GM19455 (cell line): ENCODE results near the gene LOXL4.

Experiments
- ATAC-seq: cut with Tn5 transposase; IDR thresholded peaks from one replicate; pipeline ENCODE4 v1.9.1; 2021; ENCODE audit not compliant: unreplicated experiment

LOXL4 gene

GRCh38 chr10:98265403-98266378 lies 2.3 kb downstream of the LOXL4 start:
- no peak for ATAC-seq

GRCh38 chr10:98264378-98265065 lies 3.5 kb downstream of the LOXL4 start:
- no peak for ATAC-seq

GRCh38 chr10:98263088-98263487 lies 4.9 kb downstream of the LOXL4 start:
- ATAC-seq, result no peak

GRCh38 chr10:98262571-98262970 lies 5.4 kb downstream of the LOXL4 start:
- no peak for ATAC-seq

GRCh38 chr10:98261436-98262277 lies 6.3 kb downstream of the LOXL4 start:
- no peak for ATAC-seq

- no peak for ATAC-seq
Observed at GRCh38 chr10:98260752-98261151, 7.2 kb downstream of the LOXL4 start.

GRCh38 chr10:98260350-98260749 lies 7.6 kb downstream of the LOXL4 start:
- ATAC-seq, result no peak

GRCh38 chr10:98259606-98260315 lies 8.2 kb downstream of the LOXL4 start:
- no peak for ATAC-seq

GRCh38 chr10:98258683-98259454 lies 9.1 kb downstream of the LOXL4 start:
- no peak for ATAC-seq

GRCh38 chr10:98257961-98258360 lies 10.0 kb downstream of the LOXL4 start:
- no peak for ATAC-seq

- no peak for ATAC-seq
Observed at GRCh38 chr10:98257198-98257597, 10.8 kb downstream of the LOXL4 start.

- no peak for ATAC-seq
Observed at GRCh38 chr10:98256692-98257091, 11.3 kb downstream of the LOXL4 start.

GRCh38 chr10:98255146-98255877 lies 12.7 kb downstream of the LOXL4 start:
- ATAC-seq, result no peak

- no peak for ATAC-seq
Observed at GRCh38 chr10:98254234-98254974, 13.6 kb downstream of the LOXL4 start.

GRCh38 chr10:98253499-98253898 lies 14.5 kb downstream of the LOXL4 start:
- no peak for ATAC-seq

GRCh38 chr10:98252464-98252863 lies 15.5 kb downstream of the LOXL4 start:
- no peak for ATAC-seq

GRCh38 chr10:98251399-98251798 lies 16.6 kb downstream of the LOXL4 start:
- ATAC-seq, result no peak

GRCh38 chr10:98249134-98249533 lies 18.9 kb downstream of the LOXL4 start:
- no peak for ATAC-seq
